GM13977 (cell line): Measurements from ENCODE around the gene DGKB.

ENCODE experiments used
- DNase-seq: peaks from one replicate; pipeline ENCODE4 v3.0.0; 2012; ENCODE audit warnings: low spot score
- in situ Hi-C: fragments of 300-500 bp; cut with MboI; formaldehyde crosslinking; loops from one replicate; pipeline ENCODE4 v1.12.0; 2022; ENCODE audit warnings: low sequenced_read_pairs, low pct_unique_long_range_greater_than_20kb, mixed read lengths, inconsistent platforms; ENCODE audit not compliant: unreplicated experiment
- TF ChIP-seq, protein P1 (sequence below): IDR thresholded peaks from 2 replicates; pipeline ENCODE4 v1.5.1; 2012; ENCODE audit warnings: mild to moderate bottlenecking, control low read depth; ENCODE audit not compliant: insufficient read depth; ENCODE audit errors: extremely low read depth, missing control alignments

Gene DGKB

DNA sequence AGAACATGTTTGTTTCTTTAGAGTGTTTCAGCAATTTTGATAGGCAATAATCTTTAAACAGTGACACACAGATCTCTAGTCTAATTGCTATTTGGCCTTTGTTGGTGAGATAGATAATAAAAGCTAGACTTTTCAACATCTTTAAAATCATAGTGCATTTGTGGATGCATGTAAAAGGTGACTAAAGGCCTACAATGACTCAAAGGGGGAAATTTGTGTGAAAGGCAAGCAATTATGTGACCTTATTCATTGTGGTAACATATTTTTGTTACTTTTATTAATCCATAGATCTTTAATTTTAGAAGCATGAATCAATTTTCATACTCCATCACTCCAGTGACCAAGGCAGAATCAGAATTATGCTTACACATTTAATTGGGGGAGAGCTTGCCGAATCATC, 299.7 kb downstream of the DGKB start:
- DNase-seq: no peak
- in situ Hi-C loops: no loop called here
- TF ChIP-seq, protein P1, sequence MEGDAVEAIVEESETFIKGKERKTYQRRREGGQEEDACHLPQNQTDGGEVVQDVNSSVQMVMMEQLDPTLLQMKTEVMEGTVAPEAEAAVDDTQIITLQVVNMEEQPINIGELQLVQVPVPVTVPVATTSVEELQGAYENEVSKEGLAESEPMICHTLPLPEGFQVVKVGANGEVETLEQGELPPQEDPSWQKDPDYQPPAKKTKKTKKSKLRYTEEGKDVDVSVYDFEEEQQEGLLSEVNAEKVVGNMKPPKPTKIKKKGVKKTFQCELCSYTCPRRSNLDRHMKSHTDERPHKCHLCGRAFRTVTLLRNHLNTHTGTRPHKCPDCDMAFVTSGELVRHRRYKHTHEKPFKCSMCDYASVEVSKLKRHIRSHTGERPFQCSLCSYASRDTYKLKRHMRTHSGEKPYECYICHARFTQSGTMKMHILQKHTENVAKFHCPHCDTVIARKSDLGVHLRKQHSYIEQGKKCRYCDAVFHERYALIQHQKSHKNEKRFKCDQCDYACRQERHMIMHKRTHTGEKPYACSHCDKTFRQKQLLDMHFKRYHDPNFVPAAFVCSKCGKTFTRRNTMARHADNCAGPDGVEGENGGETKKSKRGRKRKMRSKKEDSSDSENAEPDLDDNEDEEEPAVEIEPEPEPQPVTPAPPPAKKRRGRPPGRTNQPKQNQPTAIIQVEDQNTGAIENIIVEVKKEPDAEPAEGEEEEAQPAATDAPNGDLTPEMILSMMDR: no peak

DNA sequence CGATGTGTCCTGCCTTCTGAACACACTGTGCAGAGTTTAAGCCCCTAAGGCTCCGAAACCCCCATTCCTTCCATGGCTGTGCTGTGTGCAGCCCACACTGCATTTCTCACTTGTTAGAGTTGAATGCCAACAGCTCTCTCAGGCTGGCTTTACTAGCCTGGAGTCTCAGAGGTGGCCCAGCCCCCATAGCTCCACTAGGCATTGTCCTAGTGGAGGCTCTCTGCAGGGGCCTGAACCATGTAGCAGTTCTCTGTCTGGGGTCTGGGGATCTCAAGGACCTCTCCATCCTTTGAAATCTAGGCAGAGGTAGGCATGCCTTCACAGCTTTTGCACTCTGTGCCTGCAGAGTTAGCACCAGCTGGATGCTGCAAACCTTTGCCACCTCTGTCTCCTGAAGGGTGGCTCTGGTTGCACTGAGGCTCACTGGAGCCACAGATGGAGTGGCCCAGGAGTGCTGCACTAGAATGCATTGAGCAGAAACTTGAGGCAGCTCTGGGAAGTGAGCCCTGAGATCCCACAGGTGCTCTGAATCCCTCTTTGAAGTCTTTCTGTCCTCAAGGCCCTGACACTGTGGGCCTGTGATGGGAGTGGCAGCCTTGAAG, 301.7 kb downstream of the DGKB start:
- in situ Hi-C loops: no loop called here
- no peak for DNase-seq
- TF ChIP-seq, protein P1: no peak

DNA sequence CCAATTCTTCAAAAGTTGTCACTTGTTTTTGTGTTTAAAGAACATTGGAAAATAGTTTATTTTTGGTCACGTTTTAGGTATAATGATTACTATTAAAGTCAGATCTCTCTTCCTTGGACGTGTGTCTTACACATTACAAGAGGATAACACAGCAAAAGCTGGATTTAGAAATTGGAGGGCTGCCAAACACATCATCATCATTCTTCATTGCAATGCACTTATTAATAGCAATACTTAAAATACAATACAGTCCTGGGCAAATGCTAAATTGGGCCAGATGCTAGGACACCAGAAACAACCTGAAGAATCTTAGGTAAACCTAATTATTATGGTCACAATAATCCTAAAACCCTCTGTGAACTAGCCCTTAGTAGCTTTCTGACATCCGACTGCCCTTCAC, 303.6 kb downstream of the DGKB start:
- TF ChIP-seq, protein P1: no peak
- no peak for DNase-seq
- in situ Hi-C loops: no loop called here

DNA sequence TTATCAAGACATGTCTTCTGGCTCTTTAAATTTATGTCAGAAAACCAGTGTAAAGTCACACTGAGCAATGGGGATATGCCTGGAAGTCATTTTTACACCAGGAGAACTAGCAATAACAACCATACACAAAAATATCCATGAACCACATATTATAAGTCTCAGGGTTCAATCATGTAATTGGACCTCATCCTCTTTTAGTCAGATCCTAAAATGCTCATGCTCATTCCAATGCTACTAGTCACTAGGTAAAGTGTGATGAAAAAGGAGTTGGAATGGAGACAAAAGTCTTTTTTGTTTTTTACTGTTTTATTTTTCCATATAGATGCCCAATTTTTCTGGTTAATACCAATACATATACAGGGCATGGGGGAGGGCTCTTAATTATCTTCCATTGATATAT, 306.1 kb downstream of the DGKB start:
- TF ChIP-seq, protein P1: no peak
- in situ Hi-C loops: no loop called here
- DNase-seq: no peak

DNA sequence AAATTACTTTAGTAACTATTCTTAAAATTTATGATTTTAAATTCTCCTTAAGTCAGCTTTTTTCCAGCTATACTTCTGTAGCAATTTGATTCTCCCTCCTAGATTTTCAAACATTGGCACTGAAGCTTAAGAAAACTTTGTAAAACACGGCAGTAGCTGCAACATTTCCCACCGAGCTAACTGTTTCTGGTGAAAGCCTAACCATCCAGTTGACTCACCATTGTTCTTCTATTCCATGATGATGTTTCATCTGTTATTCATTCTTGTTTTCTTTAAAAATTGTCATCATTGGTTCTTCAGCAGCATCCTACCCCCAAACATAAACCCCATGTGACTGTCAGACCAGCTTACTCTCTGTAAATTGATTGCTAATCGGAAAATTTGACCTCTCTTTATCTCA, 312.3 kb downstream of the DGKB start:
- DNase-seq: no peak
- in situ Hi-C loops: no loop called here
- TF ChIP-seq, protein P1: no peak

DNA sequence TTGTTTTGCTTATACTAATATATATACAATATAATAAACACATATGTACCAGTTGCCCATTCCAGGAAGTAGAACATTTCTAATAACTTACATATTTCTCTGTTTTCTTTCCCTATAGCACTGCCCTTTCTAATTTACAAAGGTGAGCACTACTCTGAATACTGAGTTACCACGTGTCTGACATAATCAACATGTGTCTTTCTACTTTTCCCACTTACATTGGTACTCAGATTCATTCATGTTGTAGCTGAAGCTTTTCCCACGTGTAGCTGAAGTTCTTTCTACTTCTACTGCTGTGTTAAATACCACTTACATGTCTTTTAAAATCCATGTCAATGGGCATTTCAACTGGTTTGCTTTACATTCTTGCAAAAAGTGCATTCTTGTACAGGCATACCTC, 317.3 kb downstream of the DGKB start:
- in situ Hi-C loops: no loop called here
- TF ChIP-seq, protein P1: no peak
- no peak for DNase-seq

DNA sequence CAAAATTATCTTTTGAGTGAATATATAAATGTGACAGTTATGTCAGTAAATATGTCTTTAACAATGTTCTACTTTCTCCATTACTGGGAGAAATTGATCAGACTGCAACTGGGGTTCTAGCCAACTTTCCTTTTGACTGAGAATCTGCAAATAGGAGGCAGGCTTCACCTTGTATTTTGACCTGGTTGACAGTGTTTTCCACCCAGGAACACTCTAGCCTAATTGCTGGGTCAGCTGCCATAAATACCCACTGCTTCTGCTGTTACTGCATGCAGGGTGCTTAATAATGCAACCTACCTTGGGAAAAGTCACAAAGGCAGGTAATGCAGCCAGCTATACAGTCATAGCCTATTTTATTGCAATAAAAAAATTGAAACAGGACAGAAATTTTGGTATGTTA, 319.0 kb downstream of the DGKB start:
- in situ Hi-C loops: no loop called here

More for the DNA sequence above, 319.0 kb downstream of the DGKB start:
- TF ChIP-seq, protein P1: no peak
- no peak for DNase-seq
